B cell (primary cell): ENCODE measurements around the gene AGR3.

ENCODE experiments used
- EZH2 ChIP-seq: IDR thresholded peaks from 2 replicates; pipeline ENCODE4 v1.6.1; 2012; ENCODE audit warnings: borderline replicate concordance, low read depth, mild to moderate bottlenecking, moderate library complexity, low read length; ENCODE audit not compliant: insufficient read depth, poor library complexity, severe bottlenecking
- TF ChIP-seq, protein P1 (sequence below): fragments of 200-600 bp; IDR thresholded peaks from one replicate; pipeline ENCODE4 v1.8.0; 2022; ENCODE audit warnings: antibody characterized with exemption, mild to moderate bottlenecking

DNA sequence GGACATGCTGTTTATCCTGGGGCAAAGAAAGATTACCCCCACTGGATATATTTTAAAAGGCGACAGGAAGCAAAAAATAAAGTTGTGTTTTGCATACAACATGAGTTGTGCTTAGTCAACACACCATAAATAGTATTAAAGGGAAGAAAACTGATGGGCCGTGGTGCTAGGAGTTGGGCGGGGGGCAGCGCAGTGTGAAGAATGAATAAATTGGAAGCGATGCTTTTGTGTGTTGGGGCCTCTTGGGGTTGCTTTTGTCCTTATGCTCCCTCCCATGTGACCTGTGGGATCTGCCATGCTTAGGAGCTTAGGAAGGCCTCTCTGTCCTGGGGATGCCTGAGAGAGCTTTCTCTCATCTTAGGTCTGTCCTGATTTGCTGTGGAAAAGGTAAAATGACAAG is 35.0 kb upstream of the AGR3 start:
- TF ChIP-seq, protein P1, sequence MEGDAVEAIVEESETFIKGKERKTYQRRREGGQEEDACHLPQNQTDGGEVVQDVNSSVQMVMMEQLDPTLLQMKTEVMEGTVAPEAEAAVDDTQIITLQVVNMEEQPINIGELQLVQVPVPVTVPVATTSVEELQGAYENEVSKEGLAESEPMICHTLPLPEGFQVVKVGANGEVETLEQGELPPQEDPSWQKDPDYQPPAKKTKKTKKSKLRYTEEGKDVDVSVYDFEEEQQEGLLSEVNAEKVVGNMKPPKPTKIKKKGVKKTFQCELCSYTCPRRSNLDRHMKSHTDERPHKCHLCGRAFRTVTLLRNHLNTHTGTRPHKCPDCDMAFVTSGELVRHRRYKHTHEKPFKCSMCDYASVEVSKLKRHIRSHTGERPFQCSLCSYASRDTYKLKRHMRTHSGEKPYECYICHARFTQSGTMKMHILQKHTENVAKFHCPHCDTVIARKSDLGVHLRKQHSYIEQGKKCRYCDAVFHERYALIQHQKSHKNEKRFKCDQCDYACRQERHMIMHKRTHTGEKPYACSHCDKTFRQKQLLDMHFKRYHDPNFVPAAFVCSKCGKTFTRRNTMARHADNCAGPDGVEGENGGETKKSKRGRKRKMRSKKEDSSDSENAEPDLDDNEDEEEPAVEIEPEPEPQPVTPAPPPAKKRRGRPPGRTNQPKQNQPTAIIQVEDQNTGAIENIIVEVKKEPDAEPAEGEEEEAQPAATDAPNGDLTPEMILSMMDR, result no peak
- no peak for TF ChIP-seq EZH2
